H1 (cell line): ENCODE results near the gene ING5. TPM values are rescaled to one million over a fixed set of nuclear protein-coding genes. Genes with fewer than 3 reads are reported as not detected.

Source experiments
- BACH1 ChIP-seq: IDR thresholded peaks from 2 replicates; pipeline ENCODE4 v1.6.1; 2012; ENCODE audit warnings: low read length, improper control_type of control experiment
- BCL11A ChIP-seq, 2 experiments: IDR thresholded peaks; one replicate each; pipeline ENCODE4 v1.6.1; 2011; ENCODE audit warnings: low read depth in 2 of 2, low read length in 2 of 2, mild to moderate bottlenecking in 2 of 2
- POLR2A ChIP-seq, 2 experiments: IDR thresholded peaks; 1 replicate in 1 of 2; 2 replicates in 1 of 2; pipeline ENCODE4 v1.6.1; 2011; ENCODE audit warnings: low read depth in 2 of 2, low read length in 2 of 2, mild to moderate bottlenecking in 2 of 2; ENCODE audit errors: control extremely low read depth in 1 of 2
- RBBP5 ChIP-seq: IDR thresholded peaks from 2 replicates; pipeline ENCODE4 v1.7.1; 2012; ENCODE audit warnings: low read depth, mild to moderate bottlenecking, inconsistent platforms, low read length, moderate library complexity, borderline replicate concordance
- RXRA ChIP-seq: IDR thresholded peaks from 2 replicates; pipeline ENCODE4 v1.6.1; 2011; ENCODE audit warnings: low read depth, mild to moderate bottlenecking, low read length, moderate library complexity; ENCODE audit not compliant: insufficient read depth
- SP1 ChIP-seq: IDR thresholded peaks from 2 replicates; pipeline ENCODE4 v1.6.1; 2011; ENCODE audit warnings: low read depth, low read length
- TAF1 ChIP-seq: IDR thresholded peaks from 2 replicates; pipeline ENCODE4 v1.6.1; 2011; ENCODE audit warnings: mild to moderate bottlenecking, low read depth, low read length
- ZNF274 ChIP-seq: IDR thresholded peaks from 2 replicates; pipeline ENCODE4 v1.7.0; 2012; ENCODE audit warnings: low read length, borderline replicate concordance; ENCODE audit errors: extremely low read depth
- polyA plus RNA-seq, 7 experiments: library from polyadenylated mRNA; depleted of rRNA in 3 of 7; stranded (reverse) in 5 of 7; unstranded in 2 of 7; fragments of >200 nt in 5 of 7; fragments of 200-250 nt in 2 of 7; gene quantifications; 1 replicate in 5 of 7; 2 replicates in 1 of 7; 4 replicates in 1 of 7; pipeline versions ENCODE4 v1.2.1 to v1.2.3, GENCODE V29; 2011 to 2013; ENCODE audit warnings: missing spikeins in 2 of 7, mixed read lengths in 2 of 7
- total RNA-seq: library from RNA; stranded (reverse); fragmentation: NEBNext Ultra II Directional; extraction: Animal tissue kit (Norgen Biotek cat#: 25700); gene quantifications from 2 replicates; pipeline ENCODE4 v1.2.1, GENCODE V29; 2021

The ING5 gene
- total and polyA plus RNA-seq, 2 of the 8 experiments (the other 6 are each of a cell fraction or from before 2014, with no cell fraction given) = 41.5 to 47.4 TPM

DNA sequence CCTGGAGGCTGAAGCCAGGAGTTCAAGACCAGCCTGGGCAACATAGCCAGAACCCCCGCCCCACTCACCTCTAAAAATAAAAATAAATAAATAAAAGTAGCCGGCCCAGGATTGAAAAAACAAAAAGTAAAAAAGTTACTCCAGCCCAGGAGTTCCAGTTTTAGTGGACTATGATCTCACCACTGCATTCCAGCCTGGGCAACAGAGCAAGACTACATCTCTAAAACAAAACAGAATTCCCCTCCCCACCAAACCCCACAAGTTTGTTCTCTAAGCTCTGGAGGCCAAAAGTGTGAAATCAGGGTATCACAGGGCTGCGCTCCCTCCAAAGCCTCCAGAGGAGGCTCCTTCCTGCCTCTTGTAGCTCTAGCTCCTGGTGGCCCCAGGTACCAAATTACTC is 34.3 kb downstream of the ING5 start (continued):
- no peak for TF ChIP-seq RBBP5
- TF ChIP-seq ZNF274 = no peak
- TF ChIP-seq BACH1 = no peak
- no peak for TF ChIP-seq TAF1
- no peak for TF ChIP-seq SP1
- no peak for TF ChIP-seq POLR2A (IDR thresholded peaks at IDR 0.05; ENCODE audit: control extremely low read depth in 1 of 2, low read depth in 2 of 2, low read length in 2 of 2)
- TF ChIP-seq RXRA = no peak
- TF ChIP-seq BCL11A (IDR thresholded peaks at IDR 0.05; ENCODE audit: low read depth in 2 of 2, low read length in 2 of 2) = no peak
- TF ChIP-seq, all 59 proteins: peak for 0
